HG03442 (cell line): ENCODE data around the gene ENPP5.
"Not testable (repeated sequence)": the region's sequence is repeated elsewhere in the genome, so short reads cannot be mapped to it uniquely, and the experiment has no call there.

Experiments
- ATAC-seq: cut with Tn5 transposase; IDR thresholded peaks from one replicate; pipeline ENCODE4 v1.9.1; 2021; ENCODE audit warnings: mild to moderate bottlenecking, moderate library complexity; ENCODE audit not compliant: unreplicated experiment

ENPP5 gene

DNA sequence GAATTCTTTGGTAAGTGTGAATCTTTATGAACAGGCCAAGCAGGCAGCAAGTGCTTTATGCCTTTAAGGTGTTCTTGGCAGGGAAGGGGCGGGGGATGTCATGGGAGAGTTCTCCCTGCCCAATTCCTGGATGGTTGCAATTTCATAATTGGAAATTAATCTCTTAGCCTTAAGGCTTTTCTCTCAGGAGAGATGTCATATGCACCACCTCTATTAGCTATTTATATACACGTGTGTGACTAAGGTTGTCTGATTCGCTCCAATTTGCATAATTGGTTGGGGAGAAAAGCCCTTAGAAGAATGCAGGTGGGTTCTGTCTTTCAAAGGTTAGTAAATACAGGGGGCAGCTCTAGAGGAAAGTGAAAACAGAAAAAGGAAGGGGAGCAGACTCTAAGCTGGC is 5.2 kb upstream of the ENPP5 start:
- no peak for ATAC-seq

DNA sequence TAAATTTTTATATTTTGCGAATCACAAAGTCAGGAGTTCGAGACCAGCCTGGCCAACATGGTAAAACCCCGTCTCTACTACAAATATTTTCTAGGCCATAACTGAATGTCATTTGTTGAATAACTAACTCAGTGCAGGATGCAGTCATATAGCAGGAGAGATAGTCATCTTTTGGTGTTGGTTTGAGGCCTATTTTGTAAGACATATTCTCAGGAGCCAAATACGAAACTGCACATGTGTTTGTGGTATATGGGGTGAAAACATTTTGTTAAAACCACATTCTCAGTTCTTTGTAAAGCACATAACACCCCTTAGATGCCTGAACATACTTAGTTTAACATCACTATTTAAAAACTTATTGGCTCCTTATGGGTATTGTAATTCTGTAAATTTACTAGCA is 4.7 kb upstream of the ENPP5 start:
- ATAC-seq: peak; percentile 74

DNA sequence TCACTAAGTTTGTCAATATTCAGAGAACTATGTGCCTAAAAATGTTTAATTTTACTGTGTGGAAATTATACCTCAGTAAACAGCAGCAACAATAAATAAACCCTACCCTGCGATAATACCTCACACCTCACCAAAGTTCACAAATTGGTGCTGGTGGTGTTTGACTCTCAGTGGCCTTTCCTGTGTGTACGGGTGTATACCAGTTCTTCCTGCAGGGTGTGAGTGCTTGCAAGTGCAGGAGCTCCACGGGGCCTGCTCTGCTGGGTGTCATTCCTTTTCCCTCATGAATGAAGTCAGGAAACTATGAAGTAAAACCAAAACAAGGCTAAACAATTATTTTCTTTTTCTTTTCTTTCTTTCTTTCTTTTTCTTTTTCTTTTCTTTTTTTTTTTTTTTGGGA is 4.1 kb upstream of the ENPP5 start:
- ATAC-seq: no peak

DNA sequence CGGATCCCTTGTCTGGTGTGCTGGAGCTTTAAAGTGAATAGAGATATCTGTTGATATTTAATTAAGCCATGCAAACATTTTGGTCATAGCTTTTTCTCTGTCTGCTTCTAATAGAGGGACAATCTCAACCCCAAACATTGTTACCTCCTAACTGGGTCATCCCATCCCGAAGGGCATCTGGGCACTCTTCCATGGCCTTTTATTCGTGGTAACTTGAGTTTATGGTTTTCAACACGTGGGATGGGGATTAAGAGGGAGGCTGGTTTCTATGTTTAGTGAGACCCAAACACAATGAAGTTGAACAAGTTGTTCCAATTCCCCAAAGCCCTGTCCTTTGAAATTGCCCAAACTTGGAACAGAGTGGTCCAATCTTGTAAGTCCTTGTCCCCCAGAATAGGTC is 1.4 kb upstream of the ENPP5 start:
- no peak for ATAC-seq

DNA sequence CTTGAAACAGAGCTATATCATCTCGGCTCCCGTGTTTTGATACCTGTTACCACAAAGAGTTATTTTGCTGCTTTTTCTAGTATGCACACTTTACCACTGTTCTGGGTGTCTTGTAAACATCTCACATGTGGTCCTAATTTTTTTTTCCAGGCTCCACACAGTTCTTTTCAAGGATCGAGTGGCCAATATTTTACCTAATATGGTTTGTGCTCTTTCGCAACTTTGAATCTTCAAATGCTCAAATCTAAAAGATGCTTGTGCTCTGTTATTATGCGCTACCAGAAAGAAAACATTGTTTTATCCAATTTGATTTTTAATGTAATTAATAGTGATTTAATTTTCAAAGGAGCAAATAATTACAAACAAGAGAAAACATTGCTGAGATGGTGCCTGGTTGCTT is 10.7 kb downstream of the ENPP5 start:
- no peak for ATAC-seq

DNA sequence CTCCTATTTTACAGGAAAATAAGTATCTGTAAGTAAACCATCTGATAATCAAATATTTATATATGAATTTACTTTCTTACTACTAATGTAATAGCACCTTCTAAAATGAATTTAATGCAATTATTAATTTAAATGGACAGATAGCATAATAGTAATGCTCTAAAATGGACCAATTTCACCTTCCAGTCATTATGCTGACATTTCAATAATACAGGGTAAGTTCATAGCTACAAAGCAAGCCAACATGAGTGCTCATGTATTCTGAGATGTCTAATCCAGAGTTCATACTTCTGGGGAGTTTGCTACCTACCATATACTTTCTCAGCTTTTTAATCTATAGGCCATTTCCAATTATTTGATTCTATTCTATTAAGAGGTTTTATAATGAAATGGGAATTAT is 11.6 kb downstream of the ENPP5 start:
- ATAC-seq: no peak

DNA sequence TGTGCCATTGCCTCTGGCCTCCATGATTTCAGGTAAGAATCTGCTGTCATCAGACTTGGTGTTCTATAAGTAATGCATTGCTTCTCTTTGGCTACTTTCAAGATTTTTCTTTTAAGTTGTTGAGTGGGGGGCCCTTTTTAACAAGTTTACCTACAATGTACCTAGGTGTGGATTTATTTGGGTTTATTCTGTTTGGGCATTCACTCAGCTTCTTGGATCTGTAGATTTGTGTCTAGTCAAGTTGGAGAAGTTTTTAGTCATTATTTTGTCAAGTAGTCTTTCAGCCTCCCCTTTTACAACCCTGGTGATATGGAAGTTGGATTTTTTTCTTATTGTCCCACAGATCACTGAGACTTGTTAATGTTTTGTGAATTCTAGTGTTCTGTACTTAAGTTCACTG is 14.1 kb downstream of the ENPP5 start:
- ATAC-seq: no peak

DNA sequence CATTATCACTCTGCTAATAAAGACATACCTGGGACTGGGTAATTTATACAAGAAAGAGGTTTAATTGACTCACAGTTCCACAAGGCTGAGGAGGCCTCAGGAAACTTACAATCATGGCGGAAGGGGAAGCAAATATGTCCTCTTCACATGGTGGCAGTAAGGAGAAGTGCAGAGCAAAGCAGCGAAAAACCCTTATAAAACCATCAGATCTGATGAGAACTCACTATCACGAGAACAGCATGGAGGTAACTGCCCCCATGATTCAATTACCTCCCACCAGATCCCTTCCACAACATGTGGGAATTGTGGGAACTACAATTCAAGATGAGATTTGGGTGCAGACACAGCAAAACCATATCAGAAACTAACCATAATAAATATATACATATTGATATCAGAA is 21.7 kb downstream of the ENPP5 start:
- ATAC-seq: not testable (repeated sequence)

DNA sequence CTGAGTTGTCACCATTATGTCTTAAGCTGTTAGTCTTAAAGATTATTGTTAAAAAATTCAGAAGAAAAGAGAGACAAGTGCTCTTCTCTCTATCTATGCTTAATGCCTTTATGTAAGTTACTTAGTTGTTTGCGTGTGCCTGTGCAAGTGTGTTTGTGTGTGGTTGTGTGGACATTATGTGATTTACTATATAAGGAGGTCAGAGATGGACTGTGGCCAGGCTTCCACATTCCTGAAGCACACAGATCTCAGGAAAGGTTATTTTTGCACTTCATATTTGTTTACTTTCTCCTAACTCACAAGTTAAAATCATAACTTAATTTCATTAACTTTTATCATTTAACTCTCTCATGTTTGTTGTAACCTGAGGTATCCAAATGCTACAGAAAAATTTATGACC is 26.5 kb downstream of the ENPP5 start:
- ATAC-seq: no peak

DNA sequence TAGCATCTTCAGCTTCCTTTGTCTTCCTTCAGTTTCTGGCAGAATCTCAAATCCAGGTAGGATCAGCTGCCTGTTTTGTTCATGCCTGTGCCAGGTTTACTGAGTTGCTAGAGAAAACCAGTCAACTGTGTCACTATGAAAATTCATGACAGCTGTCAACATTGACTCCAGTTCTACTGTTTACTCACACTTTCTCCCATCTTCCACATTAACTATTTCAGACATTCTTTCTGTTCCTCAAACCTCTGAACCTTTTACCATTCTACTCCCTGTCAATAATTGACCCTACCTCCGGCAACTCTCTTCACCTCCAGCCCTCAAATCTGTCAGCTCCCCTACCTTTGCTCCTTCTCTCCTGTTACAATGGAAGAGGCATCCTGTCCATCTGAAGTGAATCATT is 32.5 kb downstream of the ENPP5 start:
- peak; percentile 62 for ATAC-seq

DNA sequence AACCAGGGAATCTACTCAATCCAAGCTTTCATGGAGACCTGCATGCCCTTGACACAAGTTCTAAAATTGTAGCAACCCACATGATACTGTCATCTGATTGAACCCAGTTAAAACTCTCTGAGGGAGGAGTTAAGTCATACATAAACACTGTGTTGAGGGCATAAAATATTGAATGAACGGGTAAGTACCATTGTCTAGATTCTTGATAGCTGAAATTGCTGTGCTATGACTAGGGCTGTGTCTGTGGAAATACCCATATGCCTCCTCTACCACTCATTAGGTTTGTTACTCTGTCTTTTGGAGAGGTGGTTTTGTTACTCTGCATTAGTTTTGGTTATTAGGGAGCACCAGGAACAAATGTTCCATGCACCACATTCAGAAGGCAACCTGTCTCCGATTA is 33.4 kb downstream of the ENPP5 start:
- peak; percentile 63 for ATAC-seq

DNA sequence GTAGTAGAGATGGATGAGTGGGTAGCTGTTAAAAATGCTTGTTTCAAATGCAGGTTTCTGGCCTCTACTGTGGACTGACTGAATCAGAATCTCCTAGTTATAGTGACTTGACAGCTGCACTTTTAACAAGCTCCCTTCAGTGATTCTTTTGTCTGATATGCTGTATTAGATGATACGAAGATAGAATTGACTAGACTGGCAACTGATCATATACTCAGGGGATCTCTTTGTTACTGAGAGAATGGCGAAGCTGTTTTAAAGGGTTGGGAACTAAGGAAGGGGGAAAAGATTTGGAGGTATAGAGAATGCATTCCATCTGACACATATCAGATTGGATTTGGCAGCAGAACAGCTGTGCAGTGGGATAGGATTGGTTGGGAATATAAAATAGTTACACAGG is 33.9 kb downstream of the ENPP5 start:
- no peak for ATAC-seq

DNA sequence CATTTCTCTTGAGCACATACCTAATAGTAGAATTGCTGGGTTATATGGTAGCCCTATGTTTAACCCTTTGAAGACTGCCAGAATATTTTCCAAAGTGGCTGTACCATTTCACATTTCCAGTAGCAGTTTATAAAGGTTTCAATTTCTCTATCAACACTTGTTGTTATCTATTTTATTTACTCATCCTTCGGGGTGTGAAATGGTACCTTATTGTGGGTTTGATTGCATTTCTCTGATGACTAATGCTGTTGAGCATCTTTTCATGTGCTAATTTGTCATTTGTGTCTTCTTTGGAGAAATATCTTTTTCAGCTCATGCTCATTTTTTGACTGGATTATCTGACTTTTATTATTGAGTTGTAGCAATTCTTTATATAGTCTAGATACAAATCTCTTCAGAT is 35.6 kb downstream of the ENPP5 start:
- no peak for ATAC-seq

DNA sequence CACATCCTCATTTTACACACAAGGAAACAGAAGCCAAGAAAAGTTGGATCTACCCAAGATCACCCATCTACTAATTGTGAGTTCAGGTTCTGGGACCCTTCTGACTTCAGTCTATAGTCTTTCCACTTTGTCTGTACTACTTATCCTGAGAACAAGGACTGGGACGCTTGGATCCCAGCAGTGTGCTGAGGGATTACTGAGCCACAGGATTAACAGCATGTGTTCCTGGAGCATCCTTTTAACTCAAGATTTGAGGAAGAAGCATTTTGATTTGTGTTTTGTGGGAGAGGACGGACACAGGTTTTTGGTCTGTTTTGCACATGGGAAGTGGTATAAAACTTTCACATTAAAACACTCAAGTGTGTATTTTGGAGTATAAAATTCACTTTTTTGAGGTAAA is 36.6 kb downstream of the ENPP5 start:
- ATAC-seq: no peak

DNA sequence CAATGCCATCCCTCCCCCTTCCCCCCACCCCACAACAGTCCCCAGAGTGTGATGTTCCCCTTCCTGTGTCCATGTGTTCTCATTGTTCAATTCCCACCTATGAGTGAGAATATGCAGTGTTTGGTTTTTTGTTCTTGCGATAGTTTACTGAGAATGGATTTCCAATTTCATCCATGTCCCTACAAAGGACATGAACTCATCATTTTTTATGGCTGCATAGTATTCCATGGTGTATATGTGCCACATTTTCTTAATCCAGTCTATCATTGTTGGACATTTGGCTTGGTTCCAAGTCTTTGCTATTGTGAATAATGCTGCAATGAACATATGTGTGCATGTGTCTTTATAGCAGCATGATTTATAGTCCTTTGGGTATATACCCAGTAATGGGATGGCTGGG is 39.5 kb downstream of the ENPP5 start:
- not testable (repeated sequence) for ATAC-seq

DNA sequence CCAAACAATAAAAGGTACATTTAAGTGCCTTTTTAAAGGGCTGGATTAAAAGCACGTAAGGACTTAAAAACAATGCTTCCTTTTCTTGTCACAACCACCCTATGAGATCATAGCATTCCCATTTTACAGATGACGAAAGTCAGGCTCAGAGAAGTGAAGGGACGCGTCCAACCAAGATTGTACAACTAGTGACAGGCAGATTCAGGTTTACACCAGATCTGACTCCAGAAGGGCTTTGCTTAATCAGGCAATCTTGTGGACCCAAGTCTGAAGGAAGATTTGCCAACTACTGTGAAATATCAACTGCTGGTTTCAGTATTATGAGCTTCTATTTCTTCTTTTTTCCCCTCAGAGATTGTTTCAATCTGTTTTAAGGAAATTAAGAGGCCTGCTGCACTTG is 40.1 kb downstream of the ENPP5 start:
- ATAC-seq: no peak

DNA sequence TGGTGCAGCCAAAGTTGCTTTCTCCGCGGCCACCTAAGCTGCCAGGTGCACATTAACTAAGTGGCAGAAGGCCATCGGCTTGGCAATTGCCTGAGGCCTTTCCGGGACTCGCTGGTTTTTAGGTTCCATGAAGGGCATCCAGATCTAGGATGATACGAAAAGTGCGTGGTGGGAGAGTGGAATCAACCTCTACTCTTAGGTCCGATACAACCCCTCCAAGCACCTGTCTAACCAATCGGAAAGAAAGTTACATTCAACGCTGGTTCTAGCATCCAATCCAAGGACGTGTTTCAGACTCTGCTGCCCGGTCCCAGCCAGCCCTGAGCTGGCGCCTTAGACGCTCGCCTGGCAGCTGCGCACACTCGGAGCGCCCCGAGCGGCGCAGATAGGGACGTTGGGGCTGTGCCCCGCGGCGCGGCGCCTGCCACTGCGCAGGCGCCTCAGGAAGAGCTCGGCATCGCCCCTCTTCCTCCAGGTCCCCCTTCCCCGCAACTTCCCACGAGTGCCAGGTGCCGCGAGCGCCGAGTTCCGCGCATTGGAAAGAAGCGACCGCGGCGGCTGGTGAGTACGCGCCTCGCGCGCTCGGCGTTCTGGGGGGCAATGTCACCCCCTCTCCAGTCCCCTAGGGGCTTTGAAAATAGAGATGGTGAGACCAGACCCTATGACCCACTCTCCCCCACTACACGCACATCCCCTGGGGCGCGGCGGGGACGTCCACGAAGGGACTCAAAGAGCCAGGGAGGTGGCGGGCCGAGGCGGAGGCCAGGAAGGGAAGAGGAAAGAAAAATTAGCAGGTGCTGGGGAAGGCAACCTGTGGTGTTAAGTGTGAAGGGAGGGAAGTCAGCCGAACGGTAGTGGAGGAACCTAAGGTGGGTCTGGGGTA is 40.9 kb downstream of the ENPP5 start, which contains the start of gene ENPP4:
TSS of gene ENPP4 (plus strand) at position 361 of the 883 bp plus-strand sequence. CDS start 9,595 bp downstream, outside the sequence.
- peak; percentile 96 for ATAC-seq

DNA sequence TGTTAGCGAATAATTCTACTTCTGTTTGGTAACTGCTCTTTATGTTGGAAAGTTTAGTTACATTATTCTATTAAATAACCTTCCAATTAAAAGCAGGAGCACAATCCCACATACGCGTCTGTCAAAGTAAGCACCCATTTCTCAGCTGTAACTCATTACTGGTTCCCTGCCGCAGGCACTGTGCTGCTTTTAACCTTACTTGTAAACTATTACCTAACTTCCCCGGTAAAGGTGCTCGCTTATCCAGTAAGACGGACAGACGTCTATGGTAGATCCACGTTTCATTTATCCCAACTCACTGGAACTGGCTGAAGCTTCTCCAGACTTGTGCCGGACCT is 41.5 kb downstream of the ENPP5 start:
- peak; percentile 5 for ATAC-seq

DNA sequence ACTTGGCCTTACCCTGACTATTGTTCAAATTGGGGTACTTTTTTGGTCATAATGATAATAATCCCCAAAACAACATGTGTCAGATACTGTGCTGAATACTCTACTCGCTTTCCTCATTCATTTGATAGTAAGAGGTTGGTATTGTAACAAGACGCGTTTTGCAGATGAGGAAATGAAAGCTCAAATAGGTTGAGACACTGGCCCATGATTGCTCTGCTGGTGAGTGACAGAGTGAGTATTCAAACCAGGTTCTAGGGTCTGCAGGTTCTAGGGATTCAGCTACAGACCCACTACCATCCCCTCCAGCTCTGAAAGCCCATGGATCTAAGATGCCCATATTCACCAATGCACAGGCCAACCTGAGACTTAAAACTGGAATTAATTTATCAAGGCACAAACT is 42.3 kb downstream of the ENPP5 start:
- ATAC-seq: no peak

DNA sequence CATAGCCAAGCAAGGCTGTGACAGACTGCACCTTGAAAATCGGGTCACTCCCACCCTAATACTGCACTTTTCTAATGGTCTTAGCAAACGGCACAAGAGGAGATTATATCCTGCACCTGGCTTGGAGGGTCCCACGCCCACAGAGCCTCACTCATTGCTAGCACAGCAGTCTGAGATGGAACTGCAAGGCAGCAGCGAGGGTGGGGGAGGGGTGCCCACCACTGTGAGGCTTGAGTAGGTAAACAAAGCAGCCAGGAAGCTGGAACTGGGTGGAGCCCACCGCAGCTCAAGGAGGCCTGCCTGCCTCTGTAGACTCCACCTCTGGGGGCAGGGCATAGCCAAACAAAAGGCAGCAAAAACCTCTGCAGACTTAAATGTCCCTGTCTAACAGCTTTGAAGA is 51.1 kb downstream of the ENPP5 start:
- ATAC-seq: not testable (repeated sequence)

DNA sequence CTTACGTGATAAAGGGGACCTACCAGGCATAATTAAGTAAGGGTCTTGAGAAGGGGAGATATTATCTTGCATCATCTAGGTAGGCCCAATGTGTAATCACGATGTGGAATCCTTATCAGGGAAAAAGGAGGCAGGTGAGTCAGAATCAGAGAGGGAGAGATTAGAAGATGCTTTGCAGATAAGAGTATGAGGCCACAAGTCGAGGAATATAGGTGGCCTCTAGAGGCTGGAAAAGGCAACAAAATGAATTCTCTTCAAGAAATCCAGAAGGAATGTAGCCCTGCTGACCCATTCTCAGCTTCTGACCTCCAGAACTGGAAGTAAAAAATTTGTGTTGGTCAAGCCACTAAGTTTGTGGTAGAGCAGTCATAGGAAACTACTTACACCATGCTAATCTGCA is 51.9 kb downstream of the ENPP5 start:
- ATAC-seq: no peak

DNA sequence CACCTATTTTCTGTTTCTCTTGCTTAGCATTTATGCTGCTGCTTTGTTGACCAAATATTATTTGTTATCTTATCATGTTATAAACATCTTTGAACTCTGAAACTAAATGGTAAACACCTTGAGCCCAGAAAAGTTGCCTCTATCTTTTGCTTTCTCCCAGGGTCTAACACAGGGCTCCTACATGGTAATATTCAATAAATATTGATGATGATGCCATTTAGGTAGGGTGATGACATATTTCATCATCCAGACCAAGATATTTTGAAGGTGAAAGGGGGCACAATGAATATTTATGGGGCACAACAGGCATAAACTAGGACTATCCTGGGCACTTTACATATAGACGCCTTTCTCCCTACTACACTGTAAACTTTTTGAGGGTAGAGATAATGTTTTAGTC is 52.6 kb downstream of the ENPP5 start:
- no peak for ATAC-seq

DNA sequence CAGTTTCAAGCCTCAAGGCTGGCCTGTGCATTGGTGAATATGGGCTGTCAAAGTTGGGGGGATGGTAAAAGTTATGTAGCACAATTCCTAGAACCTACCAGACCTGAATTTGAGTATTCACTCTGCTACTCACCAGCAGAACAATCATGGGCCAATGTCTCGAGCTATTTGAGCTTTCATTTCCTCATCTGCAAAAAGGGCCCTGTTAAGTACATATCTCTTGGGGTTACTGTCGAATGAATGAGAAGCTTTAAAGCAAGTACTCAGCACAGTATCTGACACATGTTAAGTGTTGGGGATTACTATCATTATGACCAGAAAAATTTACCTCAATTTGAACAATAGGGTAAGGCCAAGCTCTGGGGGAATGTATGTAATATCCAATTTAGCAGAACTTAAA is 54.5 kb downstream of the ENPP5 start:
- no peak for ATAC-seq
